Vagina (tissue), 2 donors: ENCODE measurements around the gene SYNM. TPM values are rescaled to one million over a fixed set of nuclear protein-coding genes. Genes with fewer than 3 reads are reported as not detected.
"Not testable (repeated sequence)": the region's sequence is repeated elsewhere in the genome, so short reads cannot be mapped to it uniquely, and the experiment has no call there.

Experiments used
- DNase-seq, 2 donors: peaks; one replicate each; pipeline ENCODE4 v3.0.0-alpha.2; 2017; ENCODE audit errors: extremely low spot score in 2 of 2
- H3K27ac ChIP-seq: fragments of 200-600 bp; sonication (generic); one replicate; pipeline ENCODE4 v1.5.1; 2019
- H3K27me3 ChIP-seq: fragments of 200-600 bp; sonication (generic); one replicate; pipeline ENCODE4 v1.5.1; 2019
- H3K36me3 ChIP-seq, 2 donors: fragments of 200-600 bp; sonication (generic); one replicate each; pipeline ENCODE4 v1.5.1; 2017 to 2019
- H3K4me1 ChIP-seq: fragments of 200-600 bp; sonication (generic); one replicate; pipeline ENCODE4 v1.5.1; 2019
- H3K4me3 ChIP-seq, 2 donors: fragments of 200-600 bp; sonication (generic); 1 replicate in 1 of 2; 2 replicates in 1 of 2; pipeline ENCODE4 v1.5.1; 2016 to 2019
- H3K9me3 ChIP-seq: fragments of 200-600 bp; sonication (generic); one replicate; pipeline ENCODE4 v1.5.1; 2019
- POLR2A ChIP-seq, 2 donors: fragments of 450-650 bp; IDR thresholded peaks; one replicate each; pipeline ENCODE4 v1.6.1; 2017; ENCODE audit warnings: antibody characterized with exemption in 2 of 2, mild to moderate bottlenecking in 2 of 2, moderate library complexity in 2 of 2
- POLR2AphosphoS5 ChIP-seq, 2 donors: sonication (generic); formaldehyde crosslinking; IDR thresholded peaks; one replicate each; pipeline ENCODE4 v1.9.0; 2017; ENCODE audit warnings: antibody characterized with exemption in 2 of 2, mild to moderate bottlenecking in 2 of 2, low read depth in 1 of 2; ENCODE audit not compliant: insufficient read depth in 1 of 2
- intact Hi-C: fragments of 100-400 bp; cut with DNase I; formaldehyde crosslinking; loops from one replicate; pipeline ENCODE4 v1.15.1; 2023
- total RNA-seq: library from RNA; depleted of rRNA; stranded (reverse); fragments of >200 nt; gene quantifications from one replicate; pipeline ENCODE4 v1.2.3, GENCODE V29; 2016
- TF ChIP-seq, protein P1 (sequence below), 3 experiments: fragments of 450-650 bp in 2 of 3; fragments of 200-600 bp in 1 of 3; sonication (generic) in 1 of 3; IDR thresholded peaks; one replicate each; pipeline ENCODE4 v1.5.1; 2017 to 2019; ENCODE audit warnings: antibody characterized with exemption in 3 of 3, mild to moderate bottlenecking in 2 of 3, moderate library complexity in 2 of 3

The SYNM gene
- total RNA-seq, 1 donor from 2014 or later, result 62.6 TPM

DNA sequence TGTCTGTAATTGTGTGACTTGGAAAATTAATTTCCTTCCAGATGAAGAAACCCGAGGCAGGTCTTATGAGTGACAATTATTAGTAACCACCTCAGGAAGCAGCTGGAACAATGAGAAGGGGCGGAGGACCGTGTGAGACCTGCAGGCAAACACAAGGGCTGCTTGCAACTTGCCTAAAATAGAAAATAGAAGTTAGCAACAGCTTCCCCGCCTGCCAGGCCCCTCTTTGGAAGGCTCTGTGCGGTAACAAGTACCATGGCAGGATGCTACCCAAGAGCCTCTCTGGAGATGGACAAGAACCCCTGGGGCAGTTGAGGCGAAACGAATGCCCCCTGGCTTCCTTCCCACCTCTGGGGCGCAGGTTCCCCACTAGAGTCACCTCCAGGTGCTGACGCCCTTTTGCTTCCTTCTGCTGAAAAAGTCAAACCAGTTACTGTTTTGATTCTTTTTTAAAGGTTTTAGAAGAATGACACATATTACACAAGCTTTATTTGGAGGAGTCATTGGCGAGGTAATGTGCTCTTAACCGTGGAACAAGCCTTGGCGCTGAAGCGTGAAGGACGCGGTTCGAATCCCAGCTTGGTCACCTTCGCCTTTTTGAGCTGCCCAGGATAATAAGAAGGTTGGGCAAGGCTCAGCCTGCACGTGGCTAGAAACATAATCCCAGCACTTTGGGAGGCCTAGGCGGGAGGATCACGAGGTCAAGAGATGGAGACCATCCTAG lies 47.0 kb upstream of the SYNM start:
- Histone ChIP-seq H3K36me3 (no peaks in the 10 kb centered on the region), H3K9me3 (no peaks in the 10 kb centered on the region), H3K27me3 (no peaks in the 10 kb centered on the region), H3K4me1 (peaks cover 3% of the 10 kb centered on the region), H3K4me3 (peak overlapping the region in 1 of 2 donors; percentile 69), H3K27ac (peak overlapping the region; percentile 63)
- TF ChIP-seq, protein P1, sequence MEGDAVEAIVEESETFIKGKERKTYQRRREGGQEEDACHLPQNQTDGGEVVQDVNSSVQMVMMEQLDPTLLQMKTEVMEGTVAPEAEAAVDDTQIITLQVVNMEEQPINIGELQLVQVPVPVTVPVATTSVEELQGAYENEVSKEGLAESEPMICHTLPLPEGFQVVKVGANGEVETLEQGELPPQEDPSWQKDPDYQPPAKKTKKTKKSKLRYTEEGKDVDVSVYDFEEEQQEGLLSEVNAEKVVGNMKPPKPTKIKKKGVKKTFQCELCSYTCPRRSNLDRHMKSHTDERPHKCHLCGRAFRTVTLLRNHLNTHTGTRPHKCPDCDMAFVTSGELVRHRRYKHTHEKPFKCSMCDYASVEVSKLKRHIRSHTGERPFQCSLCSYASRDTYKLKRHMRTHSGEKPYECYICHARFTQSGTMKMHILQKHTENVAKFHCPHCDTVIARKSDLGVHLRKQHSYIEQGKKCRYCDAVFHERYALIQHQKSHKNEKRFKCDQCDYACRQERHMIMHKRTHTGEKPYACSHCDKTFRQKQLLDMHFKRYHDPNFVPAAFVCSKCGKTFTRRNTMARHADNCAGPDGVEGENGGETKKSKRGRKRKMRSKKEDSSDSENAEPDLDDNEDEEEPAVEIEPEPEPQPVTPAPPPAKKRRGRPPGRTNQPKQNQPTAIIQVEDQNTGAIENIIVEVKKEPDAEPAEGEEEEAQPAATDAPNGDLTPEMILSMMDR (IDR thresholded peaks at IDR 0.05), result no peak
- no peak for TF ChIP-seq POLR2A (IDR thresholded peaks at IDR 0.05)
- peak in 1 of 2 donors; percentile 67 for TF ChIP-seq POLR2AphosphoS5 (IDR thresholded peaks at IDR 0.05; ENCODE audit: insufficient read depth in 1 of 2, low read depth in 1 of 2)
- intact Hi-C loops, result loop anchor here (10.0 kb wide), 1 partner anchor 403 kb away; no protein-coding TSS in a partner anchor
- no peak for DNase-seq

DNA sequence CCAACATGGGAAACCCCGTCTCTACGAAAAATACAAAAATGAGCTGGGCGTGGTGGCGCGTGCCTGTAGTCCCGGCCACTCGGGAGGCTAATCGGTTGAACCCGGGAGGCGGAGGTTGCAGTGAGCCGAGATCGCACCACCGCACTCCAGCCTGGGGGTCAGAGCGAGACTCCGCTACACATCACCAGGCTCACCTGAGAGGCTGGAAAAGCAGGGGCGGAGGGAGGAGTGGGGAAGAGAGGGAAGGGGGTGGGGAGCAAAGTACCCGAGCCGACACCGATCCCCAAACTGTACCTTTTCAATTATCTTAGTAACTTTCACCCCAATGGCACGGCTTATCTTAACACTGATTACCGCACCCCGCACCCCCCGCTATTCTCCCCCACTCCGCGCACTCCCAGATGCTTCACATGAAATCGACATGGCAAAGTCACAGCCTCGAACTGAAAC lies 46.4 kb upstream of the SYNM start:
- H3K27ac ChIP-seq, result peak overlapping the region; percentile 63
- no peak for DNase-seq
- no peaks in the 10 kb centered on the region for H3K36me3 ChIP-seq
- H3K27me3 ChIP-seq, result no peaks in the 10 kb centered on the region
- TF ChIP-seq, protein P1 (IDR thresholded peaks at IDR 0.05), result no peak
- H3K9me3 ChIP-seq, result no peaks in the 10 kb centered on the region
- intact Hi-C loops, result loop anchor here (10.0 kb wide), 1 partner anchor 404 kb away; no protein-coding TSS in a partner anchor
- peak overlapping the region; percentile 44 to 69 for H3K4me3 ChIP-seq
- H3K4me1 ChIP-seq, result peaks cover 3% of the 10 kb centered on the region

DNA sequence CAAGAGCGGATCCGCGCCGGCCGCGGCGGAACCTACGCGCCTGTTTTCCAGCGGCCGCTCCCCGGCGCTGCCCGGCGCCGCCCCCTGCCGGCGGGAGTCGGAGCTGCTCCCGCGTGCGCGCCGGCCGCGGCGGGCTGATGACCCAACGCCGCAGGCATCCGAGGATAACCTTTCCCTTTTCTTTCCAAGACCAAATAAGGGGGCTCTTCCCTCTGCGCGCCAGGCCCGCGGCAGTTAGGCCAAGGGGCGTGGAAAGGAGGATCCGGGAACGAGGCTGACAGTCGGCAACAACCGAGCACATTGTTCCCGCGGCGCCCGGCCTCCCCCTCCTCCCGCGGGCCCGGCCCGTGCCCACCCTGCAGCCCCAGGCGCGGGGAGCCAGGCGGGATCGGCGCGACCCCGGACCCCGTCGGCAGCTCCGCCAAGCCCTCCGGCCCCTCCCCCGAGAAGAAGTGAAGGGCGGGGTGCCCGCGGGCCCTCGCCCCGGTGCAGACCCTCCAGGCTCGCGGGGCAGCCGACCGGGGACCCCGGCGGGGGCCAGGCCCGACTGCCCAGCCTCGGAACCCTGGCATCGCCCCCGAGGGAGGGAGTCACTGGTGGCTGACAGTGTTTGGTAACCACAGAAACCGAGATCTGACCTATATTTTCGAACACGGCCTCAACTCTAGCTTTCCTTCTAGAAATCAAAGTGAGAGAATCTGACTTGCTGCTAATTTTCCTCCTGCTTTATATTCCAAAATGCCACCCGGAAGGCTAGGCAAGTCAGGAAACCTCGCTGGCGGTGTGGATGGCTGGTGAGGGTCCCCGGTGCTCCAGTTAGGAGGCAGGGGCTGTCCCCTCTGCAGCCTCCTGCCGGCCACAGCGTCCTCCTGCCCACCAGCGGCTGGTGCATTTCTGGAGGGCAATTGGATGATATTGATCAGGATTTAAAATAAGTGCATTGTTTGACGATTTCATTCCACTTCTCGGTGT lies 45.6 kb upstream of the SYNM start:
- intact Hi-C loops, result loop anchor here (10.0 kb wide), 1 partner anchor 404 kb away; no protein-coding TSS in a partner anchor
- no peaks in the 10 kb centered on the region for H3K36me3 ChIP-seq
- H3K27me3 ChIP-seq, result no peaks in the 10 kb centered on the region
- no peak for DNase-seq
- peak overlapping the region; percentile 85 for H3K27ac ChIP-seq
- H3K4me1 ChIP-seq, result peaks cover 3% of the 10 kb centered on the region
- peak; percentile 33 to 58 for TF ChIP-seq POLR2AphosphoS5 (IDR thresholded peaks at IDR 0.05; ENCODE audit: insufficient read depth in 1 of 2, low read depth in 1 of 2)
- no peak for TF ChIP-seq POLR2A (IDR thresholded peaks at IDR 0.05)
- TF ChIP-seq, protein P1 (IDR thresholded peaks at IDR 0.05), result peak; percentile 33 to 88 (median 49)
- peak overlapping the region; percentile 44 to 69 for H3K4me3 ChIP-seq
- H3K9me3 ChIP-seq, result no peaks in the 10 kb centered on the region

DNA sequence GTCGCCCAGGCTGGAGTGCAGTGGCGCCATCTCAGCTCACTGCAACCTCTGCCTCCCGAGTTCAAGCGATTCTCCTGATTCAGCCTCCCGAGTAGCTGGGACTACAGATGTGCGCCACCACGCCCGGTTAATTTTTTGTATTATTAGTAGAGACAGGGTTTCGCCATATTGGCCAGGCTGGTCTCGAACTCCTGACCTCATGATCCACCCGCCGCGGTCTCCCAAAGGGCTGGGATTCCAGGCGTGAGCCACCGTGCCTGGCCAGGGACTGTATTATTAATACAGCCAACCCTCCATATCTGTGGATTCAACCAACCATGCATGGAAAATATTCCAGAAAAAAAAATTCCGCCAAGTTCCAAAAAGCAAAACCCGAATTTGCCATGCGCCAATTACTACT lies 44.7 kb upstream of the SYNM start:
- intact Hi-C loops, H3K27ac ChIP-seq: not testable (repeated sequence)

DNA sequence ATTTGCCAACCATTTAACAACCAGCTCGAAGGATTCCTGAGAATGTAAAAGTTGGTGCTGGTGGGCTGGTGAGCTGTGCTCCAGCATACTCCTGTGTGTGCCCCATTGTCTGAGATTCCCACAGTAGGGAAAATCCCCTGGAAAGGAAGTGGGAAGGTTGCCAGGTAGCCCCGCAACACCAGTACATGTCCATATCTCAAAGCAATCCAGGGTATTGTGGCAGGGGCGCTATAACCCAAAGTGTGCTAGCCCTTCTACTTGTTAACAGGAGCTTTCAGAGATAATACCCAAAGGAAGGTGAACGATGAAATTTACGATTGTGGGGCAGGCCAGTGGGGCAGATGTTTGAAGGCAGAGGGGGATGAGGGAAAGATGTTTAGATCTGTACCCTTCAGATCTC lies 42.7 kb upstream of the SYNM start:
- H3K27ac ChIP-seq, result no peak overlapping the region
- H3K4me1 ChIP-seq, result peaks cover 3% of the 10 kb centered on the region
- no peak for DNase-seq
- TF ChIP-seq, protein P1 (IDR thresholded peaks at IDR 0.05), result no peak
- TF ChIP-seq POLR2AphosphoS5 (IDR thresholded peaks at IDR 0.05; ENCODE audit: insufficient read depth in 1 of 2, low read depth in 1 of 2) (no peak), POLR2A (IDR thresholded peaks at IDR 0.05) (no peak)
- no peak overlapping the region for H3K4me3 ChIP-seq
- H3K27me3 ChIP-seq, result no peaks in the 10 kb centered on the region
- intact Hi-C loops, result no loop called here
- no peaks in the 10 kb centered on the region for H3K9me3 ChIP-seq
- H3K36me3 ChIP-seq, result no peaks in the 10 kb centered on the region

More for the DNA sequence above, 44.7 kb upstream of the SYNM start:
- H3K4me1 ChIP-seq, H3K9me3 ChIP-seq, H3K27me3 ChIP-seq, H3K36me3 ChIP-seq, DNase-seq, H3K4me3 ChIP-seq: not testable (repeated sequence)
